ENCODE data around the gene CDC25C.

DNA sequence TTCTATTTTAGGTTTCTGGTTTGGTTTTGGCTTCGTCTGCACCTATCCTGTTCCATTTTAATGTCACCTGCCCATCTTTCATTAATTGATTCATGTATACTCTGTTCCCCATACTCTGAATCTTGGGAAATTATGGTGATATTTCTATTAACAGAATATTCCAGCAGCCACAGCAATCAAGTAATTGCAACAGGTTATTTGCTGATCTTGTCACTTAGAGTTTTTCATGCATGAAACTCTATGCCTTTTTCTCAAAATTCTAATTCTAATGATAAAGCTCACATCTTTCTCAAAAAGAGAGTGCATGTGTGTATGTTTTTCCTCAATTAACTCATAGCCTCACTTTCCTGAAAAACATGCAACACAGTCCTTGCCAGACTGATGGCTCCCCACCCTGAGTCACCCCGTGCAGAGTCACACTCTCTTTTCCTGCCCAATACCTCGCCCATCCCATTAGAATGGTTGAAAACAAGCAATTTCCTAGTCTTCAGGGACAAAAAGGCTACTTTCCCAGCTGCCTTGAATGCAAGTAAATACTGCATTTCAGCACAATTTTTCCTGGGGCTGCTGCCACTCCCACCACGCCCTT is 72.8 kb downstream of the CDC25C start:
- TF ChIP-seq, protein P1, sequence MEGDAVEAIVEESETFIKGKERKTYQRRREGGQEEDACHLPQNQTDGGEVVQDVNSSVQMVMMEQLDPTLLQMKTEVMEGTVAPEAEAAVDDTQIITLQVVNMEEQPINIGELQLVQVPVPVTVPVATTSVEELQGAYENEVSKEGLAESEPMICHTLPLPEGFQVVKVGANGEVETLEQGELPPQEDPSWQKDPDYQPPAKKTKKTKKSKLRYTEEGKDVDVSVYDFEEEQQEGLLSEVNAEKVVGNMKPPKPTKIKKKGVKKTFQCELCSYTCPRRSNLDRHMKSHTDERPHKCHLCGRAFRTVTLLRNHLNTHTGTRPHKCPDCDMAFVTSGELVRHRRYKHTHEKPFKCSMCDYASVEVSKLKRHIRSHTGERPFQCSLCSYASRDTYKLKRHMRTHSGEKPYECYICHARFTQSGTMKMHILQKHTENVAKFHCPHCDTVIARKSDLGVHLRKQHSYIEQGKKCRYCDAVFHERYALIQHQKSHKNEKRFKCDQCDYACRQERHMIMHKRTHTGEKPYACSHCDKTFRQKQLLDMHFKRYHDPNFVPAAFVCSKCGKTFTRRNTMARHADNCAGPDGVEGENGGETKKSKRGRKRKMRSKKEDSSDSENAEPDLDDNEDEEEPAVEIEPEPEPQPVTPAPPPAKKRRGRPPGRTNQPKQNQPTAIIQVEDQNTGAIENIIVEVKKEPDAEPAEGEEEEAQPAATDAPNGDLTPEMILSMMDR (IDR thresholded peaks at IDR 0.05; ENCODE audit: low read depth, low read length) = no peak
- no peak for TF ChIP-seq EZH2phosphoT487 (IDR thresholded peaks at IDR 0.05; ENCODE audit: low read depth)

Measured in OCI-LY3 (cell line).